ENCODE results near the gene HIPK1.

GRCh38 chr1:114010433-114011184 is 81.5 kb downstream of the HIPK1 start:
- TF ChIP-seq CTCF (IDR thresholded peaks at IDR 0.05 in 4 of 5, conservative IDR thresholded peaks at IDR 0.05 in 1 of 5), result no peak
- no peak for TF ChIP-seq POLR2A (IDR thresholded peaks at IDR 0.05)
